Choroid plexus epithelial cell (primary cell): Measurements from ENCODE around the gene NAALADL1.

Source experiments
- DNase-seq: peaks from one replicate; pipeline ENCODE4 v3.0.0-alpha.2; 2010; ENCODE audit warnings: low read depth
- H3K4me3 ChIP-seq: 2 replicates; pipeline ENCODE4 v1.5.1; 2011; ENCODE audit warnings: low read depth, mild to moderate bottlenecking, control low read depth, low read length, moderate library complexity
- TF ChIP-seq, protein P1 (sequence below): conservative IDR thresholded peaks from 2 replicates; pipeline ENCODE4 v1.5.1; 2011; ENCODE audit warnings: low read depth, mild to moderate bottlenecking, control low read depth, inconsistent platforms, low read length, moderate library complexity

NAALADL1 gene

DNA sequence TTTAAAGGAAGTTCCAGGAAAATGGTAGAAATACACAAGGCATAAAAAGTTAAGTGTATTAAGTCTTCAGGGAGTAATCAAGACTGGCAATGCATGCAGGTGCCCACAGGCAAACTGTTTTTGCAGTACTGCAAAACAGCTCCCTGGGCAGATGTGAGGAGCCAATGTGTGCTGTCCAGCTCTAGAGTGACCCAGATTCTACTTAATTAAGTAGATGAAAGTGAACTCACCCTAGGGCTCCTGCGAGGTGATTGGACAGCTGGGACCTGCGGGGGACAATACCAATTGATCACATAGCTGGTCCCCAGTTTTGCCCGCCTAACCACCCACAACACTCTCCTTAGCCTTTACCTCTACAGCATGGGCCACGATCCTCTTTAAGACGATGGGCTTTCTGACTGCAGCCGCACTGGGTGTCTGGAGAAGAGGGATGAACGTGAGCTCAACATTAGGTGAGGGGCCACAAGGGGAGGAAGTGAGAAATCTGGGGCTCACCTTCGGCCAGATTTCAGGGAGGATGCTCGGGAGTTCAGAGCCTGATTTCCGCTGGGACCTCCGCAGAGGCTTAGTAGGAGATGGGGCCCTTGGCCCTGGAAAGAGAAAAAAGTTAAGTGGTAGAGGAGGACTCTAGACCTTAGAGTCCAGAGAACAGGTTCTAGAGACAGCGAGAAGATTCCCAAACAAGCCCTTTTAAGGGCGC lies 24.9 kb upstream of the NAALADL1 start:
- H3K4me3 ChIP-seq: peak overlapping the region; percentile 93
- TF ChIP-seq, protein P1, sequence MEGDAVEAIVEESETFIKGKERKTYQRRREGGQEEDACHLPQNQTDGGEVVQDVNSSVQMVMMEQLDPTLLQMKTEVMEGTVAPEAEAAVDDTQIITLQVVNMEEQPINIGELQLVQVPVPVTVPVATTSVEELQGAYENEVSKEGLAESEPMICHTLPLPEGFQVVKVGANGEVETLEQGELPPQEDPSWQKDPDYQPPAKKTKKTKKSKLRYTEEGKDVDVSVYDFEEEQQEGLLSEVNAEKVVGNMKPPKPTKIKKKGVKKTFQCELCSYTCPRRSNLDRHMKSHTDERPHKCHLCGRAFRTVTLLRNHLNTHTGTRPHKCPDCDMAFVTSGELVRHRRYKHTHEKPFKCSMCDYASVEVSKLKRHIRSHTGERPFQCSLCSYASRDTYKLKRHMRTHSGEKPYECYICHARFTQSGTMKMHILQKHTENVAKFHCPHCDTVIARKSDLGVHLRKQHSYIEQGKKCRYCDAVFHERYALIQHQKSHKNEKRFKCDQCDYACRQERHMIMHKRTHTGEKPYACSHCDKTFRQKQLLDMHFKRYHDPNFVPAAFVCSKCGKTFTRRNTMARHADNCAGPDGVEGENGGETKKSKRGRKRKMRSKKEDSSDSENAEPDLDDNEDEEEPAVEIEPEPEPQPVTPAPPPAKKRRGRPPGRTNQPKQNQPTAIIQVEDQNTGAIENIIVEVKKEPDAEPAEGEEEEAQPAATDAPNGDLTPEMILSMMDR: no peak
- DNase-seq: no peak

DNA sequence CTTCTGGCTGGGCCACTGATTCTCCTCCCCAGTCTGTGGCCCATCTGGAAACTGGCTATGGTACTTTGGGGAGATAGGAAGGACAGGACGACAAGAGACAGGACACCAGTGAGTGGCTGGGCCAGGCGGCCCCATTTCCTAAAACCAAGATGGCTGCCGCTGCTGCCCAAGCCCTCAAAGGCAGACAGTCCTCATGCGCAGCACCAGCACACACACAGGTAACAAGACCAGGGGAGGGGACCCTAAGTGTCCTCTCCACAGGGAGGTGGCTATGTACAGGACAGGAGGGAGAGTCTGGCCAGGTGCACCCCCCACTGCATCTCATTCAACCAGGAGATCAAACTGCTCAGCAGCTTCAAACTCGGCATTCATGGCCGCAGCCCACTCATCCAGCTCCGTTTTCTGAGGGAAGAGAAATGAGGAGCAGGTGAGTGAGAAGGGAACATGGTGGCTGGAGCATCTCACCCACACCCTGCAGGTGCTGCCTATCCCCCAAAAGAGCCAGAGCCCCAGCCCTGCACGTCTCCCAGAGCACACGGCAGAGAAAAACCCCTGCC lies 20.5 kb upstream of the NAALADL1 start:
- no peak for DNase-seq
- no peak overlapping the region for H3K4me3 ChIP-seq
- TF ChIP-seq, protein P1: no peak

DNA sequence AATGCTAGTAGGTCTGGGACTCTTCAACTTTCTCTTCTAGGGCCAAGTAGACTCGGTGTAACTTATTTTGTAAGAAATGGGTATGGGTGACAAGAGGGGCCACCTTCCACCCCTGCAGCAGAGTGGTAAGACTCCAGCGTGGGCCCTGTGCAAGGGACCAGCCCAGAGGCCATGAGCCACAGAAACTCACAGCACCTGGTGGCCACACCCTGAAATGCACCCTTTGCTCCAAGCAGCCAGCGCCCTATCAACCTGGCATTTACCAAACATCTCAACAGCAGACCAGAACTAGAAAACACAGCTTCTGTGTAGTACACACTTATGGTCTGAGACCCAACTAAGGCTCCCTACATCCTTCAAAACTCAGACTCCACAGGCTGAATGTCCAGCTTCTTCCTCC lies 19.8 kb upstream of the NAALADL1 start:
- H3K4me3 ChIP-seq: no peak overlapping the region
- DNase-seq: peak; percentile 56
- TF ChIP-seq, protein P1: peak; percentile 76

DNA sequence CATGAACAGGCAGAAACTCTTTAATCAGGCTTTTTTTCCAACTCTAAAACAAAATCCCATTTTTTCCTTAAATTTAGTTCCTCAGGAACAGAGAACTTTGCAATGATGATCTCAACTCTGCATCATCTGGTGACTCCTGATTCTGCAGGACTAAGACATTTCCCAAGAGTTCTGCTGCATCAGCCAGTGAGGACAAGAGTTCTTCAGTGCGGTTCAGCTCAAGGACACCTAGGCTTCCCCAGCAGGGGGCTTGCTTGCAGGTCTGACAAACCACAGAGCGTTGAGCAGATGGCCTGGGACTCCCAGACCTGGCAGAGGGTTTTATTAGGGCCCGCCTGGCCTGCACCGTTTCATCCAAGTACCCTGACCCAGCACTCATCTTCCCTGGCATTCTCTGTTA lies 19.1 kb upstream of the NAALADL1 start:
- TF ChIP-seq, protein P1: no peak
- H3K4me3 ChIP-seq: no peak overlapping the region
- DNase-seq: peak; percentile 32

DNA sequence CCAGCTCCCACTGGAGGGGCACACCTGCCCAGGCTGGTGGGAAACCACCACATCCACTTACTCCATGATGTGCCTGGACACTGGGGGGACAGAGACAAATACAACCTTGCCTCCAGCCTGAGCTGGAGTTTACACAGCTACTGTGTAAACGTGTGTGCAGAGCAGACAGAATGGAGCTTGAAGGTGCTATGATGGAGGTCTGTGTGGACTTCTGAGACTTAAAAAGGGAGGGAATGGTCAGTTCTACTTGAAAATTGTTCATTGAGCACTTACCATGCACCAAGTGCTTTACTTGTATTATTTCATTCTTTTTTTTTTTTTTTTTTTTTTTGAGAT lies 14.2 kb upstream of the NAALADL1 start:
- TF ChIP-seq, protein P1: no peak
- DNase-seq: no peak

DNA sequence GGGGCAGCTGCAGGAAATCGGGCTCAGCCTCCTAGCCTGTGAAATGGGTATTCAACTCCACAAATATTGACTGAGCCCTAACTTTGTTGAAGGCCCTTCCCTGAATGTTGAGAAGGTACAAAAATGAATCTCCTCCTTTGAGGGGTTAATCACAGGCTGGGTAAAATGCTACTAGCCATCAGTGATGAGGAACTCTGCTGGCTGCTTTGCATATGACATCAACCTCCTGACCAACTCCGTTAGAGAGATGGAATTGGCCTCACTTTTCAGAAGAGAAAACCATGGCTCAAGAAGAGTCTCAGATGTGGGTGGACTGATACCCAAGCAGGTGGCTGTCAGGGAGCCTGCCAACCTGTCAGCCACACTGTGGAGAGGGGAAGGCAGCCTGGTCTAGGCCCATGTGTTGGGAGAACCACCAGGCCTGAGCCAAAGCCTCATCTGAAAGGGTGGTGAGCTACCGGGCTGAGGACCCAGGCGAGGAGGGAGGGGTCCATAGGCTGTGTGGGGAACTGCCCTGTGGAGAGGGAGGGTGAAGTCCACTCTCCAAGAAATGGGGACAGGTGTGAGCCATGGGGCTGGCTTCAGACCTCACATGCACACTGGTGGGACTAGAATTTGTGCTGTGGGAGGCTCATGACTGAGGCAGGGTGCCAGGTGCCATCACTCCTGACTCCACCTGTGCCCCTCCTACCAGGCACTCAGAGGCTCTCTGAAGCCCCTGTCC lies 13.7 kb upstream of the NAALADL1 start:
- TF ChIP-seq, protein P1: no peak
- H3K4me3 ChIP-seq: no peak overlapping the region
- no peak for DNase-seq

More for the DNA sequence above, 14.2 kb upstream of the NAALADL1 start:
- no peak overlapping the region for H3K4me3 ChIP-seq
